Gastrocnemius medialis (tissue), 4 donors: ENCODE results near the gene SEPTIN14.

Experiments
- CTCF ChIP-seq, 5 experiments: fragments of 450-650 bp in 3 of 5; fragments of 200-600 bp in 2 of 5; sonication (generic) in 2 of 5; IDR thresholded peaks in 4 of 5; conservative IDR thresholded peaks in 1 of 5; 1 replicate in 4 of 5; 2 replicates in 1 of 5; pipeline ENCODE4 v1.5.1; 2016 to 2019; ENCODE audit warnings: antibody characterized with exemption in 5 of 5, mild to moderate bottlenecking in 3 of 5, moderate library complexity in 3 of 5
- POLR2A ChIP-seq, 2 donors: fragments of 450-650 bp; IDR thresholded peaks; one replicate each; pipeline ENCODE4 v1.6.1; 2017; ENCODE audit warnings: antibody characterized with exemption in 2 of 2, mild to moderate bottlenecking in 2 of 2, moderate library complexity in 2 of 2

DNA sequence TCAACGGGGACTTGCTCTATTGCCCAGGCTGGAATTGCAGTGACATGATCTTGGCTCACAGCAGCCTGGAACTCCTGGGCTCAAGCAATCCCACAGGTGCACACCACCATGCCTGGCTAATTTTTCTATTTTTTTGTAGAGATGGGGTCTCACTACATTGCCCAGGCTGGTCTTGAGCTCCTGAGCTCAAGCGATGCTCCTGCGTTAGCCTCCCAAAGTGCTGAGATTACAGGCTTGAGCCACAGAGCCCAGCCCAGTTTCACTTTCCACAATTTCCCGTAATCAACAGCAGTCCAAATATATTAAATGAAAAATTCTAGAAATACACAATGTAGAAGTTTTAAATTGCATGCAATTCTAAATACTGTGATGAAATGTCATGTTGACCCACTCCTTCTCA is 24.0 kb downstream of the SEPTIN14 start:
- no peak for TF ChIP-seq CTCF (IDR thresholded peaks at IDR 0.05 in 4 of 5, conservative IDR thresholded peaks at IDR 0.05 in 1 of 5)
- TF ChIP-seq POLR2A (IDR thresholded peaks at IDR 0.05): no peak
